GM12872 (cell line): ENCODE results near the gene ABCC3.

Source experiments
- CTCF ChIP-seq: IDR thresholded peaks from 3 replicates; pipeline ENCODE4 v1.5.1; 2011; ENCODE audit warnings: low read depth, mild to moderate bottlenecking, low read length, moderate library complexity; ENCODE audit not compliant: insufficient read depth

Gene ABCC3

GRCh38 chr17:50728881-50729765, 94.4 kb downstream of the ABCC3 start:
- TF ChIP-seq CTCF, result no peak

DNA sequence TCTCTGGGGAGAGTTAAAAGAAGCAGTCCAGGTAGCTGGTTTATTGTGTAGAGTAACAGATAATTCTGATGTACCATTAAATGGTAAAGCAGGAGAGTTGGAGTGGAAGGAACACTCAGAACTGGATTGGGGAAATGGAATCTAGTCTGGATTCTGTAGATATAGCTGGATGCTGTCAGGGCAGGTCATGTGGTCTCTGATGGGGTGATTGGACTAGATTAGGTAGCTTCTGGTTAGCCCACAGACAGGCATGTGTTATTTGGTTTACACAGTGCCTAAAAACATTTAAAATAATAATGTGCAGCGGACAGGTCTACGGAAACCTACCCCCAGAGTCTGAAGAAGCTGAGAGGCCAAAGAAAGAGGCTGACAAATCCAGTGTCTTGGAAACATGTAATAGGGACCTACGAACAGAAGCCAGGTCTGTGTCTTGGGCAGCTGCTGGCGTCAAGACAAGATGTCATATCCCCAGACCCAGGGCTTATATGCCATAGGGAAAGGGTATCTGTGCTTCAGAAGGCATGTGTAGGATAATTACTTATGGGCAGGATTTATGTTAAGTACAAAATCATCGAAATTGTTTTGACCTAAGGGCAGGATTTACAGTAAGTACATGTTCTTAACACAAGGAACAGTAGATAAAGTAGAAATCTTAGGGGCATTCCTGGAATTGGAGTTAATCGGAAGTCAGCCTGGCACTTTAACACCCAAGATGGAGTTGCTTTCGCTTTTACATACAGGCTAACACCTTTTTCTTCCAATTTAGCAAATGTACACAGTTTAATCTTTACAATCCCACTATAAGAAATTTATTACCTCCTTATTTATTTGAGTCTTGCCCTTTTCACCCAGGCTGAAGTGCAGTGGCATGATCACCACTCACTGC, 97.1 kb downstream of the ABCC3 start:
- TF ChIP-seq CTCF, result no peak

- no peak for TF ChIP-seq CTCF
Measured at GRCh38 chr17:50735287-50735686, 100.6 kb downstream of the ABCC3 start.

DNA sequence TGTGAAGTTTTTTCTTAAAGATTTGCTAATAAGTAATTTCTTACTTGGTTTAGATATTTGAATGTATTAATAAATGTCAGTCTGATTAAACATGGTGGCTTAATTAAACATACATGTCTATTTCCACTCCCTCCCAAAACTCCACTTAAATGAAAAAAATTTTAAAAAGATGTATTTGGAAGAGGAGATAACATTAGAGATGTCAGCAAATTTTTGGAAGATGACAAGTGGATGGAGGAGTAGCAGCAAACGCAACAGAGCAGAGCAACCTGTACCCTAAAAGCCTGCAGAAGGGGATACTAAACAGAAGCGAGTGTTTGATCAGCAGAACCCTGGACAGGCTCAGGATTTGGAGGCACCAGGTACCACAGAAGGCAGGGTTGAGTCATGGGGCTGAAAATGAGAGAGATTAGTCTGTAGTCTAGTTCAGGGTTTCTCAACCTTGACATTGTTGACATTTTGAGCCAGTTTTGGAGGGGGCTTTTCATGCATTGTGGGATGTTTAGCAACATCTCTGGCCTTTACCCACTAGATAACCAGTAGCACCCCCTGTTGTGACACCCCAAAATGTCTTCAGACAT, 102.5 kb downstream of the ABCC3 start:
- TF ChIP-seq CTCF, result no peak

- TF ChIP-seq CTCF, result no peak
Measured at GRCh38 chr17:50739098-50739497, 104.4 kb downstream of the ABCC3 start.
